ENCODE data around the gene CDK18. TPM values are rescaled to one million over a fixed set of nuclear protein-coding genes. Genes with fewer than 3 reads are reported as not detected.

The CDK18 gene
- total RNA-seq, 1 experiment from 2014 or later, result 1.1 TPM

- H3K27me3 ChIP-seq, result peaks cover 39% of the 10 kb centered on the region
- H3K4me1 ChIP-seq, result no peaks in the 10 kb centered on the region
- H3K9me3 ChIP-seq (replicated peaks), result no peaks in the 10 kb centered on the region
- H3K4me3 ChIP-seq, result no peak overlapping the region
- no peak for DNase-seq
- H3K36me3 ChIP-seq, result no peaks in the 10 kb centered on the region
- H3K27ac ChIP-seq, result no peak overlapping the region
Observed at GRCh38 chr1:205569411-205570172, 65.1 kb downstream of the CDK18 start.

DNA sequence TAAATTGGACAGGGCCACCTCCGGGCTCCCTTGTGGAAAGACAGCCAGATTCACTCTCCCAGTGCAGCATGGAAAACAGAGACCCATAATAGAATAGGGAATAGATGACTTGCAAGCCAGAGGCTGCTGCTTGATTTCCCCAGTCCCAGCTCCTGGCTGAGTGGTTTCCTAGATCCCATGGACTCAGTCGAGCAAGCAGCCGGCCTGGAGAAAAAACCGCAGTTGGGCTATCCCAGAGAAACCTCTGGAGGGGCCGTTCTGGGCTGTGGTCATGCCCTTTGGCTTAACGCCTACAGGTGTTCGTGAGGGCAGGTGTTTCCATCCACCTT is 65.7 kb downstream of the CDK18 start:
- Histone ChIP-seq H3K4me1 (no peaks in the 10 kb centered on the region), H3K27ac (no peak overlapping the region), H3K36me3 (no peaks in the 10 kb centered on the region), H3K9me3 (replicated peaks) (no peaks in the 10 kb centered on the region), H3K4me3 (no peak overlapping the region), H3K27me3 (peaks cover 39% of the 10 kb centered on the region)
- no peak for DNase-seq

DNA sequence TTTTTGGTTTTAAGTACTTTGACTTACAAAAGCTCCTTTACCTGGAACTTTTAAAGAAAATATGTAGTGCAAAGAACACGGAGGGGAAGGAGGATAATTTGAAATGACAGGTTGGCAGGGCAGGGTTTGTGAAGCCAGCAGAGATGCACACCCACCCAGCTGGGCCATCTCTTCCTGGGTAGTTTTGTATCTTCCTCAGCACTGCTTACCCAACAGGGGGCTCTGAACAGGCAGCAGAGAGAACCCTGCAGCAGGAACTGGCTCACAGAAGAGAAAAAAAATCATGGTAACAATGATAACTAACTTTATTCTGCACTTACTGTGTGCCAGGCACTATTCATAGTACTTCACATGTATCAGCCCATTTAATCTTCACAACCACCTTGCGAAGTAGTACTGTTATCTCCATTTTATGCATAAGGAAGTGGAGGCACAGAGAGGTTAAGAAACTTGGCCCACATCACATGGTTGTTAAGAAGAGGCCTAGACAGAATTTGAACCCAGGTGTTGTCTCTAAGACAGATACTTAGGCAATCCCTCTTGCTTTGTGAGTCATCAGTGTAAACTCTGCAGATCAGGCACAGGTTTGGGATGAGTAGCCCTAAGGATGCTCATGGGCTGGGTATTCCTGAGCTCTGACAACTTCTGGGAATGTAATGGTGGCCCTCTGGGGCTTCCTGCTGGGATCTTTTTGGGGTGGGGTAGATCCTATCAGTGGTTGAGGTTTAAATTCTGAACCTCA is 66.5 kb downstream of the CDK18 start:
- no peaks in the 10 kb centered on the region for H3K9me3 ChIP-seq (replicated peaks)
- H3K4me3 ChIP-seq, result no peak overlapping the region
- peaks cover 39% of the 10 kb centered on the region for H3K27me3 ChIP-seq
- no peak overlapping the region for H3K27ac ChIP-seq
- H3K4me1 ChIP-seq, result no peaks in the 10 kb centered on the region
- DNase-seq, result no peak
- no peaks in the 10 kb centered on the region for H3K36me3 ChIP-seq

- H3K36me3 ChIP-seq, result no peaks in the 10 kb centered on the region
- no peak for DNase-seq
- H3K9me3 ChIP-seq (replicated peaks), result no peaks in the 10 kb centered on the region
- peaks cover 36% of the 10 kb centered on the region for H3K27me3 ChIP-seq
- no peak overlapping the region for H3K27ac ChIP-seq
- H3K4me1 ChIP-seq, result no peaks in the 10 kb centered on the region
- H3K4me3 ChIP-seq, result no peak overlapping the region
Observed at GRCh38 chr1:205571747-205572146, 67.3 kb downstream of the CDK18 start.

- Histone ChIP-seq H3K27me3 (peaks cover 40% of the 10 kb centered on the region), H3K36me3 (no peaks in the 10 kb centered on the region), H3K4me3 (no peak overlapping the region), H3K9me3 (replicated peaks) (no peaks in the 10 kb centered on the region), H3K27ac (no peak overlapping the region), H3K4me1 (no peaks in the 10 kb centered on the region; the same call in 1 of the 2 replicates)
- DNase-seq, result no peak
Observed at GRCh38 chr1:205572421-205572820, 68.0 kb downstream of the CDK18 start.

GRCh38 chr1:205575294-205575885 is 70.9 kb downstream of the CDK18 start:
- no peaks in the 10 kb centered on the region for H3K36me3 ChIP-seq
- H3K27me3 ChIP-seq, result peaks cover 23% of the 10 kb centered on the region
- H3K9me3 ChIP-seq (replicated peaks), result no peaks in the 10 kb centered on the region
- no peak overlapping the region for H3K27ac ChIP-seq
- H3K4me1 ChIP-seq, result peaks cover 5% of the 10 kb centered on the region
- DNase-seq, result no peak
- no peak overlapping the region for H3K4me3 ChIP-seq

- DNase-seq, result no peak
Observed at GRCh38 chr1:205576011-205576410, 71.5 kb downstream of the CDK18 start.

GRCh38 chr1:205576805-205577761 is 72.6 kb downstream of the CDK18 start:
- Histone ChIP-seq H3K36me3 (no peaks in the 10 kb centered on the region), H3K9me3 (replicated peaks) (no peaks in the 10 kb centered on the region), H3K27ac (no peak overlapping the region), H3K4me3 (no peak overlapping the region), H3K4me1 (peaks cover 5% of the 10 kb centered on the region), H3K27me3 (peaks cover 7% of the 10 kb centered on the region)
- DNase-seq, result no peak

More at GRCh38 chr1:205576011-205576410, 71.5 kb downstream of the CDK18 start:
- Histone ChIP-seq H3K27ac (no peak overlapping the region), H3K4me1 (peaks cover 5% of the 10 kb centered on the region), H3K4me3 (no peak overlapping the region), H3K9me3 (replicated peaks) (no peaks in the 10 kb centered on the region), H3K36me3 (no peaks in the 10 kb centered on the region), H3K27me3 (peaks cover 17% of the 10 kb centered on the region)

GRCh38 chr1:205577874-205578658 is 73.6 kb downstream of the CDK18 start:
- no peak overlapping the region for H3K4me3 ChIP-seq
- no peak overlapping the region for H3K27ac ChIP-seq
- H3K9me3 ChIP-seq (replicated peaks), result no peaks in the 10 kb centered on the region
- H3K4me1 ChIP-seq, result peaks cover 12% of the 10 kb centered on the region
- peak; percentile 34 to 57 for DNase-seq
- H3K27me3 ChIP-seq, result peaks cover 7% of the 10 kb centered on the region; the same call in 1 of the 2 replicates
- H3K36me3 ChIP-seq, result no peaks in the 10 kb centered on the region

DNA sequence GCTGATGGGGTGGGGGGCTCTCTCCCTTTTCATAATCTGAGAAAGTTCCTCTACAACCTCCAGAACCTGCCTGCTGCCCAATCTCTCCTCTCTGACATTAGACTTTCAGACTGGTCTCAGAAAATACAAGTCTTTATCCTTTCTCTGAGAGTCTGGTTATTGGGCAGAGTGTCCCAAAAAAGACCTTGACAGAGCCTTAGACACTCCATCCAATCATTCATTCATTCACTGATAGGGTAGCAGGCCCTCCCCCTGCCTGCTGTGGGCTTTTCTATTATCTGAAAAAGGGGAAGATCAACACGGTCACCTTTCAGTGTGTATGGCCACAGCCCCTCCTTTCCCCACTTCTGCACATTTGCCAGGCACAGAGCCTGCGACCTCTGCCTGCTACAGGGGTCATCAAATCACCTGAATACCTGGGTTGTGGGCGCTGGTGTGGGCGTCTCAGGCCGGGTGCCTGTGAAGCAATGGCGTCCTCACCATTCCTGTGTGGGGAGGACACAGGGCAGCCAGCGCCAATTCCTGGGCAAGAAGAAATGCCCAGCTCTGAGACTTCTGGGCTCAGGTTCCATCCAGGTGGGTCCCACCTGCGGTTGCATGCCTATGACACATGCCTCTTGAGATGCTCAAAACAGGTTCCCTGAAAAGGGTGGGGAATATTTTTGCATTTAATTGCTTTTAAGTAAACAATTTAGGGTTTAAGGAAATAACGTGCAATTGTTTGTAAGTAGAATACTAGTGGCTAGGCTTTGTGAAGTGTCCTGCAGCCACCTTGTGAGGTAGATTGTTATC is 74.5 kb downstream of the CDK18 start:
- Histone ChIP-seq H3K9me3 (replicated peaks) (no peaks in the 10 kb centered on the region), H3K27me3 (peaks cover 7% of the 10 kb centered on the region; the same call in 1 of the 2 replicates)

GRCh38 chr1:205579711-205580110 is 75.2 kb downstream of the CDK18 start:
- Histone ChIP-seq H3K4me3 (no peak overlapping the region), H3K27me3 (peaks cover 7% of the 10 kb centered on the region; the same call in 1 of the 2 replicates), H3K36me3 (no peaks in the 10 kb centered on the region)

More for the DNA sequence above, 74.5 kb downstream of the CDK18 start:
- no peak overlapping the region for H3K4me3 ChIP-seq
- no peaks in the 10 kb centered on the region for H3K36me3 ChIP-seq
- no peak for DNase-seq
- peaks cover 12% of the 10 kb centered on the region for H3K4me1 ChIP-seq
- H3K27ac ChIP-seq, result no peak overlapping the region

DNA sequence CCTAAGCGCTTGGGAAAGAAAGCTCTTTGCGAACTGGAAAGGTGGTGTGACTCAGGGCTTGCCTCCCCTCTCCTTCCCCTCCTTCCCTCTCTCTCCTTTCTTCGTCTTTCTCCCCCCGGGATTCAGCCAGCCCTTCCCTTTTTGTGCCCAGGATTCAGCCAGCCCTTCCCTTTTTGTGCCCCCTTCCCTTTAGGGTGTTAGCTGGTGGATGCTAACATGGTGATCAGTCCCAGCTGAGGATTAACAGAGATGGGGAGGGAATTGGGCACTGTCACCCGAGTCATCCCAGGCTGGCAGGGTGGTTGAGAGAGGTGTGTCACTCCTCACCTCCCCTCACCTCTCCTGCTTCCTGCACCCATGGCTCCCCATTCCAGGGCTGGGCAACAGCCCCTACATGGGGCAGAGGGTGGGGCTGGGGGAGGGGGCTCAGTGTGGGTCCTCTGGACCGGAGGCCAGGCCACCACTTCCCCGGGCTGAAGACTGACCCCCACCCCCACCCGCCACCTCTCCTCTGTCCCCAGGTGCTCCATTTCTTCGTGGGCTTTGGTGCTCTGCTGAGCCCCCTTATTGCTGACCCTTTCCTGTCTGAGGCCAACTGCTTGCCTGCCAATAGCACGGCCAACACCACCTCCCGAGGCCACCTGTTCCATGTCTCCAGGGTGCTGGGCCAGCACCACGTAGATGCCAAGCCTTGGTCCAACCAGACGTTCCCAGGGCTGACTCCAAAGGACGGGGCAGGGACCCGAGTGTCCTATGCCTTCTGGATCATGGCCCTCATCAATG is 75.9 kb downstream of the CDK18 start:
- H3K4me1 ChIP-seq, result peaks cover 12% of the 10 kb centered on the region
- H3K36me3 ChIP-seq, result no peaks in the 10 kb centered on the region
- peaks cover 7% of the 10 kb centered on the region; the same call in 1 of the 2 replicates for H3K27me3 ChIP-seq
- no peak overlapping the region for H3K27ac ChIP-seq
- no peaks in the 10 kb centered on the region for H3K9me3 ChIP-seq (replicated peaks)
- no peak for DNase-seq
- no peak overlapping the region for H3K4me3 ChIP-seq

More at GRCh38 chr1:205579711-205580110, 75.2 kb downstream of the CDK18 start:
- H3K4me1 ChIP-seq, result peaks cover 12% of the 10 kb centered on the region
- no peak for DNase-seq
- no peaks in the 10 kb centered on the region for H3K9me3 ChIP-seq (replicated peaks)
- H3K27ac ChIP-seq, result no peak overlapping the region

GRCh38 chr1:205580923-205581180 is 76.4 kb downstream of the CDK18 start:
- no peak overlapping the region for H3K4me3 ChIP-seq

More at GRCh38 chr1:205580923-205581180, 76.4 kb downstream of the CDK18 start:
- Histone ChIP-seq H3K9me3 (replicated peaks) (no peaks in the 10 kb centered on the region), H3K4me1 (peaks cover 12% of the 10 kb centered on the region), H3K27me3 (peaks cover 7% of the 10 kb centered on the region; the same call in 1 of the 2 replicates), H3K36me3 (no peaks in the 10 kb centered on the region), H3K27ac (no peak overlapping the region)
- no peak for DNase-seq

Measured in SJCRH30 (cell line).